DMS53 (cell line): ENCODE measurements around the gene TYMS.
A peak's percentile ranks its signal among the peaks of the same experiment; 100 is the strongest.

ENCODE experiments used
- DNase-seq: peaks from one replicate; lab custom pipeline; 2025; lab: John Stamatoyannopoulos, UW

Gene TYMS

DNA sequence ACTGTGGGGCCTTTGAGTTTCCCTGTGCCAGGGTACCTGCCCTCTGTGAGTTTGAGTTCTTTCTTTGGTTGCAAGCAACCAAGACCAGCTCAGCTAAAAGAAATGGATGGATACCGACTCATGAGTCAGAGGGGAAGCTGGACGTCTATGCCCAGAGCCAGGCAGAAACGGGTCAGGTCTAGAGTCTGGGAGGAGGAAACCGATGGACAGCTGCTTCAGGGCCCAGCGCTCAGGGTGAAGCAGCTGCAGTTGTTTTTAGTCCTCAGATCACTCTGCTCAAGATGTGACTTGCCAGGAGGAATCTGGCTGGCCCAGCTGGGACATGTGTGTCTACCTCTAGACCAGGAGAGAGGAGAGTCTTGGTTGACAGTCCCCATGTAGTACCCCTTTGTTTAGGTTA lies 10.1 kb upstream of the TYMS start:
- DNase-seq: peak; percentile 78

DNA sequence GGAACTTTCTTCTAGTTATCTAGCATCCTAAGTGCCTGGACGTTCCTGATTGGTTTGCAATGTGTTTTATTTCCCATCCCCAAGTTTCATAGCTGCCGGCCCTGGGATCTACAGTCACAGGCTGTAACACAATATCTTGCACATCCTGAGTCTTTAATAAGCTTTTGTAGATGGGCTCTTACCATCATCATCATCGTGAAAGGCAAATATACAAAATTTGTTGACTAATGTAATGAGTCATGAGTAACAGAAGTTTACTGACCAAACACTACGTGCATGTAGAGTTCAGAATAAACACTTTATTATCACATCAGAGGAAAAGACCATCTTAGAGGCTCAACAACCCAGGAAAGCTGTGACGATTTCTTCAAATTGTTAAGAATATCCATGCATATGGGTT lies 8.1 kb upstream of the TYMS start:
- DNase-seq: peak; percentile 96

DNA sequence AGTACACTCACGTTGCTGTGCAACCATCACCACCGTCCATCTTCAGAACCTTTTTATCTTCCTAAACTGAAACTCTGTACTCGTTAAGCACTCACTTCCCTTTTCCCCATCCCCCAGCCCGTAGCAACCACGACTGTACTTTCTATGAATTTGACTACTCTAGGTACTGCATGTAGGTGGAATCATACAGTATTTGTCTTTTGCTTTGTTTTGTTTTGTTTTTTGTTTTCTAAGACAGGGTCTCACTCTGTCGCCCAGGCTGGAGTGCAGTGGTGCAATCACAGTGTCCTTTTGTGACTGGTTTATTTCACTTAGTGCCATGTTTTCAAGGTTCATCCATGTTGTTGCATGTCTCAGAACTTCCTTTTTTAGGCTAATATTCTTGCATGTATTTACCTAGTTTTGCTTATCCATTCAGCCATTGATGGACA lies 7.0 kb upstream of the TYMS start:
- DNase-seq: peak; percentile 84

DNA sequence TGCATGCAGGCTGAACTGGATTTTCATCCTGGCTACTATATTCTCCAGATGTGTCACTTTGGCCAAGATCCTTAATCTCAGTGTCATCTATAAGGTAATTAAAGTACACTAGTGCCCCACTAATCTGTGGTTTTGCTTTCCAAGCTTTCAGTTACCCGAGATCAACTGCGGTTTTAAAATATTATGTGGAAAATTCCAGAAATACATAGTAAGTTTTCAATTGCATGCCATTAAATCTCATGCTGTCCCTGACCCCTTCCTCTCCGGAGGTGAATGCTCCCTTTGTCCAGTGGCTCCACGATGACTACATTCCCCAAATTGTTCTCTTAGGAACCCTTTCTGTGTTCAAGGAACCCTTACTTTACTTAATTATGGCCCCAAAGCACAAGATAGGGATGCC lies 5.3 kb upstream of the TYMS start:
- no peak for DNase-seq

DNA sequence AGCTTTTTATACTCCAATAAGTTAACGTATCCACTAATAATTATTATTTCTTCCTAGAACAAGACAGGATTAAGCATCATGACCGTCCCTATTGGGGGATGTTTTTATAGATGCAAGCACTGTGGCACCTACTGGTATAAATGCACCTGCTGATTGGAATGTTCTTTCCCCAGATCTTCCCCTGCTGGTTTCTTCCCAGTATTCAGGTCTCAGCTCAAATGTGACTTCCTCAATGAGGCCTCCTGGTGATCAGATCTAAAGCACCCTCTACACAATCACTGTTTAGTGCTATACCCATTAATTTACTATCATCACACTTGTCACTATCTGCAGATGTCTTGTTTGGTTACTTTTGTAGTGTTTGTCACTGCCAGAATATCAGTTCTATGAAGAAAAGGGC lies 3.9 kb upstream of the TYMS start:
- no peak for DNase-seq

DNA sequence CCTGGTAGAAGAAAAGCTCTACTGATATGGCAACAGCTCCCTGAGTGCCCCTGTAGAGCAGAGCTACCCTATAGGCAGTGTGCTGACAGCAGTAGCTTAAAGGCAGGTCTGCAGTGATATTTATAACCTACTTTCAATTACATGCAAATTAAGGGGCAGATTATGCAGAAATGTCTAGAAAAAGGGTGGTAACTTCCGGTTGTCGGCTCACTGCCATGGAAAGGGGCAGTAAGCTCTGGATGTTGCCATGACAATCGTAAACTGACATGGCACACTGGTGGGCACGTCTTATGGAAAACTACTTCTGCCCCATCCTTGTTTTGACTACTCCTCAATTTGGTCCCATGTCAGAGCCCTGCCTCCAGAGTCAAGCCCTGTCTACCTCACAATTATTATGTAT lies 2.9 kb upstream of the TYMS start:
- DNase-seq: no peak

DNA sequence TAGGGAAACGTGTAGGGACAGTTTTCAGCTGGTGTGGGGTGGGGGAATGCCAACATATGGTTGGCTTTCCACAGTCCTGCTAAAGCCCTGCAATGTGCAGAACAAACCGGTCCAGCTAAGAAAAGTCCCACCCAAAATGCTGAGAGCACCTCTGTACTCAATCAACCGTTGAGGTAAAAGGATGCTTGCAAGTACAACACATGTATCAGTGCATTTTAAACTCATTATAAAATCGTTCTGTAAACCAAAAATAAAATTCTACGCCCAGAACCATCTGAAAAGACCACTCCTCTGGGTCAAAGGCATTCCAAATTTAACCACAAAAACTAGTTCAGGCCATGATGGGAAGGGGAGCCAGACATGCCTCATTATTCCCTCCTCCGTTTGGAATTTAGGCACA lies 2.0 kb upstream of the TYMS start:
- DNase-seq: no peak

DNA sequence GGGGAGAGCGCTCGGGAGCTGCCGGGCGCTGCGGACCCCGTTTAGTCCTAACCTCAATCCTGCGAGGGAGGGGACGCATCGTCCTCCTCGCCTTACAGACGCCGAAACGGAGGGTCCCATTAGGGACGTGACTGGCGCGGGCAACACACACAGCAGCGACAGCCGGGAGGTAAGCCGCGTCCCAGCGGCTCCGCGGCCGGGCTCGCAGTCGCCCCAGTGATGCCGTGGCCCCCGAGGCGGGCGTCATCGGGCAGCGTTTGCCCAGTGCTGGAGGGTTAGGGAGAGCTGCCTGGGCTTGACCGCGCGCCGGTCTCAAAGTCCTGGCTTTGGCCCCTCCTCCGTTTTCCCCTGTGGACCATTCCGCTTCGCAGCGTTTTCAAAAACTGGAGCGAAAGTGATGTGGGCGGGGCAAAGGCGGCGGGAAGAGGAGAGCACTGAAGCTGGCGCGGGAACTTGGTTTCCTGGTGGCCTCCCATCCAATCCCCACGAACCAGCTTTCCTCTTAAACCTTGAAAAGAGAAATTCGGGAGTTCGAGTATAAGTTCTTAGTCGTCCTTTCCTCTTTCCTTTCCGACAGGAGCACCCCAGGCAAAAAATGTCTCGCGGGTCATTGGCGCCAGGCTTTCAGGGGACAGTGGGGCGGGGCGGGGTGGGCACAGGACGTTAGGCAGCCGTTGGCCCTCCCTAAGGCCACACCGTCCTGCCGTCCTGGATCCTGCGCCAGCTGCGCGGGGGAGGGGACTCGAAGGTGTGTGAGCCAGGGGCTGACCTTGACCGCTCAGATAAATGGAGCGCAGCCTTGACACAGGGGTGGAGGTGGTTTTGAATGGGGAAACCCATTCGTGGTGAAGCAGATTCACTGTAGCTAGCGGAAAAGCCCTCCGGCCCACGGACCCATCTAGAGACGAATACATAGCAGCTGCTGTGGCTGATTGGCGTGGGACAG lies 821 bp downstream of the TYMS start:
- DNase-seq: peak; percentile 99

DNA sequence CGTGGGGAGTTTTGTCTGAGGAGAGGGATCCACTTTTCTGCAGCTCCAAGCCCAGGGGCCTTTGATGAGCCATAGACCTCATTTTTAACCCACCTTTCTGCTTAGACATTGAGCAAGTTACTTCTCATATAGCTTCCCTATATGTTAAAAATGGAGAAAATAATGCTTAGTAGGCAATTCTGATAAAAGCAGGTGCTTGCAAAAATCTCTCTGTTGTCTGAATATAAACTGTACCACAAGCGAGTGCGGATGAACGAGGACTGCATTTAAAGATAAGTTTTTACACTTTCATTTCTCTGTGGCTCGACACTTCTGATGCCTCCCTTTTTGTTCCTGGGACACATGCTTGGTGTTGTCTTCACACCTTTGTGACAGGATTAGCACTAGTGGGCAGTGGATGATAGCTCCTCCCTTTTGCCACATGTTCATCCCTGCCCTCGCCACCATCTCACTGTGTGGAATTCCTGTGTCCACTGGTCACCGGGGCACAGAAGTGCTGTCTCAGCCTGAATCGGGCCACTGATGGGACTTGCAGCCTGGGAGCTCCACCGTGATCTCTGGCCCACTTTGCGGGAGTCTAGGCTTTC lies 1.6 kb downstream of the TYMS start:
- DNase-seq: no peak

DNA sequence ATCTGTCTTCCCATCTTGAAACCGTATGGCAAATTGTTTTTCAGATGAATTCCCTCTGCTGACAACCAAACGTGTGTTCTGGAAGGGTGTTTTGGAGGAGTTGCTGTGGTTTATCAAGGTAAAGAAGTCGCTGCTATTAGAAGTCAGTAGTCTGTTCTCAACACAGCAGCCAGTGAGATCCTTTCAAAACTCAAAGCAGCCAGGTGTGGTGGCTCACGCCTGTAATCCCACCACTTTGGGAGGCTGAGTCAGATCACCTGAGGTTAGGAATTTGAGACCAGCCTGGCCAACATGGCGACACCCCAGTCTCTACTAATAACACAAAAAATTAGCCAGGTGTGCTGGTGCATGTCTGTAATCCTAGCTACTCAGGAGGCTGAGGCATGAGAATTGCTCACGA lies 2.1 kb downstream of the TYMS start:
- no peak for DNase-seq

DNA sequence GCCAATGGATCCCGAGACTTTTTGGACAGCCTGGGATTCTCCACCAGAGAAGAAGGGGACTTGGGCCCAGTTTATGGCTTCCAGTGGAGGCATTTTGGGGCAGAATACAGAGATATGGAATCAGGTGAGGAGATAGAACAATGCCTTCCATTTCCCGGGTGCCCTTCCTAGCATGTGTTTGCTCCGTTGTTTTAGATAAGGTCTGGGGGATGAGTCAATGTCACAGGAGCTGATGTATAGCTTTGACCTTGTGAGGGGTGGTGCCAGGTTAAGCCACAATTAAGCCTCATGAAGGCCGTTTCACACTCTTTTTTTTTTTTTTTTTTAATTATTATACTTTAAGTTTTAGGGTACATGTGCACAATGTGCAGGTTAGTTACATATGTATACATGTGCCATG lies 4.7 kb downstream of the TYMS start:
- no peak for DNase-seq

DNA sequence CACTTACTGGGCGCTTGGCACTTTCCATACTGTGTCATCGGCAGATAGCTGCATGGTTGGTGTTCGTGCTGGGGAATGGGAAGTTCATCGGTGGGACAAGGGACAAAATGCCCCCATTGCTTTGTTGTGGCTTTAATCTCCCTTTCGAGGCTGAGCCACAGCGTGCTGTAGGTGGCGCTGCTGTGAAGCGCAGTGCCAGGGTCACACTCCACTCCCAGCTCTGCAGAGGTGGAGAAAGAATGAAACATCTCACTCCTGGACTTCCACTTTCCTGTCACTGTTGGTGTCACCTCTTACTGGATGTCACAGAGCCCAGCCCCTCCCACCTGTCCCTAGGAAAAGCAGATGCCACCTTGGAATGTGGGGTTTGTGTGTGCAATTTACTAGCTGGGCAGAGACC lies 8.7 kb downstream of the TYMS start:
- DNase-seq: peak; percentile 63

DNA sequence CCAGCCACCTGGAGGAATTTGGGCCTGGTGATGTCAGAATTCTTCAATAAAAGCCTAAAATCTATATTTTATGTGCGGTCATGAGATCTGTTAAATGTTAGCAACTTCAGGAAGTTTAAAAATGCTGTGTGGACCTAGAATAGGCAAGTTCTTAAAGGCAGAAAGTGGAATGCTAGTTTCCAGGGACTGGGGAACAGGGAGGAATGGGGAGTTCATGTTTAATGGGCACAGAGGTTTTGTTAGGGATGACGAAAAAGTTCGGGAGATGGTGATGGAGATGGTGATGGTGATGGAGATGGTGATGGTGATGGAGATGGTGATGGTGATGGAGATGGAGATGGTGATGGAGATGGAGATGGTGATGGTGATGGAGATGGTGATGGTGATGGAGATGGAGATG lies 9.2 kb downstream of the TYMS start:
- DNase-seq: no peak

DNA sequence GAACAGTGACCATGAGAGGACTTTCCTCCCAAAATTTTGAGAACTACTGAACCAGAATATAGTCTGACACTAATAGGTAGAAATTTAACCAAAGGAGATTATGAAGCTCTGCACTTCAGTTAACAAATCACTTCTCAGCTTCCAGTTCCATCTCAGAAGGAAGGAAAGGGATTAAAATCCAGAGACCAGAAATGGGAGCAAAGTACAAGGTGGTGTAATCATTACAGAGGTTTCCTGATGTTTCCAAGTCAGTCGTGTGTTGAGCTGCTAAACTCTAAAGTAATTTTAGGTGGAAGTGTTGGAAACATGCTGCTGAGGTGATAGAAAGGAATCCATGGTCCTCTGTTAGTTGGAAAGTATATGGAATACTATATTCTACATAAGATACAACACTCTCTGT lies 10.8 kb downstream of the TYMS start:
- no peak for DNase-seq

DNA sequence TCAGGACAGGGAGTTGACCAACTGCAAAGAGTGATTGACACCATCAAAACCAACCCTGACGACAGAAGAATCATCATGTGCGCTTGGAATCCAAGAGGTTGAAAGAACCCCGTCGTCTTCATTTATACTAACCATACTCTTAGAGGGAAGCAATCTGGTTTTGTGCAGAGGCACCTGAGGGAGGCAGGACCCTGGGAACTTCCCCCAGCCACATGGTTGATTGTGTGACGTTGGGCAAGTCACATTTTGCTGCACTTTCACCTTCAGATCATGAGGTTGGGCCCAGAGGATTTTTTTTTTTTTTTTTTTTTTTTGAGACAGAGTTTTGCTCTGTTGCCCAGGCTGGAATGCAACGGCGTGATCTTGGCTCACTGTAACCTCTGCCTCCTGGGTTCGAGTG lies 11.6 kb downstream of the TYMS start:
- DNase-seq: no peak

DNA sequence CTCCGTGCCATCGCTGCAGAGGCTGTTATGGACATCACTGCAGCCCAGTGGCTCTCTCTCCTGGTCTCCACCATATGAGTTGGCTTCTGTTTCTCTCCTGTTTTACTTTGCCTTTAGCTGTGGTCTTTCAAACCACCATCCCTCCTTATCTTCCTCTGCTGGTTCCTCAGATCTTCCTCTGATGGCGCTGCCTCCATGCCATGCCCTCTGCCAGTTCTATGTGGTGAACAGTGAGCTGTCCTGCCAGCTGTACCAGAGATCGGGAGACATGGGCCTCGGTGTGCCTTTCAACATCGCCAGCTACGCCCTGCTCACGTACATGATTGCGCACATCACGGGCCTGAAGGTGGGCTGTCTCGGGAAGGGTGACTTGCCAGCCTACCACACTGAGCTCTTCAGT lies 13.1 kb downstream of the TYMS start:
- no peak for DNase-seq

DNA sequence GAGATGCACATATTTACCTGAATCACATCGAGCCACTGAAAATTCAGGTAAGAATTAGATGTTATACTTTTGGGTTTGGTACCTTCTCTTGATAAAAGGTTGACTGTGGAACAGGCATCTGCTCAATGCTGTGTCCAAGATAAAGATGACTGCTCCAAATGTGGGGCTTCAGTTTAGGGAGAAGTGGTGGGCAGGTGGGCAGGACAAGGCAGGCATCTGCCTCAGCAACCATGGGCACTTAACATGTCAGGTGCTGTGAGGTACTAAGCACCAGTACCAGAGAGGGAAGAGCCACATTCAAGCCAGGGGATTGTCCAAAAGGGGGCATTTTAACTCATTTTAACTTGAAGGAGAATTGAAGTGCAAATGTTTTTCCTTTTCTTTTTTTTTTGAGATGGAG lies 14.0 kb downstream of the TYMS start:
- no peak for DNase-seq

DNA sequence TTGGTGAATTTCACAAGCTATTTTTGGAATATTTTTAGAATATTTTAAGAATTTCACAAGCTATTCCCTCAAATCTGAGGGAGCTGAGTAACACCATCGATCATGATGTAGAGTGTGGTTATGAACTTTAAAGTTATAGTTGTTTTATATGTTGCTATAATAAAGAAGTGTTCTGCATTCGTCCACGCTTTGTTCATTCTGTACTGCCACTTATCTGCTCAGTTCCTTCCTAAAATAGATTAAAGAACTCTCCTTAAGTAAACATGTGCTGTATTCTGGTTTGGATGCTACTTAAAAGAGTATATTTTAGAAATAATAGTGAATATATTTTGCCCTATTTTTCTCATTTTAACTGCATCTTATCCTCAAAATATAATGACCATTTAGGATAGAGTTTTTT lies 15.9 kb downstream of the TYMS start:
- no peak for DNase-seq

DNA sequence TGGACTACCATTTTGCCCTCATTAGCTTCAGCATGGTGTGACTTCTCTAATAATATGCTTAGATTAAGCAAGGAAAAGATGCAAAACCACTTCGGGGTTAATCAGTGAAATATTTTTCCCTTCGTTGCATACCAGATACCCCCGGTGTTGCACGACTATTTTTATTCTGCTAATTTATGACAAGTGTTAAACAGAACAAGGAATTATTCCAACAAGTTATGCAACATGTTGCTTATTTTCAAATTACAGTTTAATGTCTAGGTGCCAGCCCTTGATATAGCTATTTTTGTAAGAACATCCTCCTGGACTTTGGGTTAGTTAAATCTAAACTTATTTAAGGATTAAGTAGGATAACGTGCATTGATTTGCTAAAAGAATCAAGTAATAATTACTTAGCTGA lies 16.3 kb downstream of the TYMS start:
- no peak for DNase-seq

DNA sequence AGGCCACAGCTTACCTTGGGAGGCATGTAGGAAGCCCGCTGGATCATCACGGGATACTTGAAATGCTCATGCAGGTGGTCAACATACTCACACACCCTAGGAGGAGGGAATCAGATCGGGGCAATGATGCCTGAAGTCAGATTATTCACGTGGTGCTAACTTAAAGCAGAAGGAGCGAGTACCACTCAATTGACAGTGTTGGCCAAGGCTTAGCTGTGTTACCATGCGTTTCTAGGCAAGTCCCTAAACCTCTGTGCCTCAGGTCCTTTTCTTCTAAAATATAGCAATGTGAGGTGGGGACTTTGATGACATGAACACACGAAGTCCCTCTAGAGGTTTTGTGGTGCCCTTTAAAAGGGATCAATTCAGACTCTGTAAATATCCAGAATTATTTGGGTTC lies 17.9 kb downstream of the TYMS start:
- DNase-seq: no peak

DNA sequence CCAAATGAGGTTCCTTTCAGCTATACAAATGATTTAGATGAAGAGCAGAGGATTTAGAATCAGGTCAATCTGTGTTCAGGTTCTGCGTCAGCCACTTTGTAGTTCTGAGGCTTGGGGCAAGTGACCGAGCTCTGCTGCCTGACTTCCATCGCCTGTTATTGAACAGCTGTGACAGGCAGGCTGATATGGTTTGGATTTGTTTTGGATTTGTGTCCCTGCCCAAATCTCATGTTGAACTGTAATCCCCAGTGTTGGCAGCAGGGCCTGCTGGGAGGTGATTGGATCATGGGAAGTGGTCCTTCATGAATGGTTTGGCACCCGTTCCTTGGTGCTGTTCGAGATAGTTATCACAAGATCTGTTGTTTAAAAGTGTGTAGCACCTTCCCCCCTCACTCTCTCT lies 18.6 kb downstream of the TYMS start:
- DNase-seq: no peak

DNA sequence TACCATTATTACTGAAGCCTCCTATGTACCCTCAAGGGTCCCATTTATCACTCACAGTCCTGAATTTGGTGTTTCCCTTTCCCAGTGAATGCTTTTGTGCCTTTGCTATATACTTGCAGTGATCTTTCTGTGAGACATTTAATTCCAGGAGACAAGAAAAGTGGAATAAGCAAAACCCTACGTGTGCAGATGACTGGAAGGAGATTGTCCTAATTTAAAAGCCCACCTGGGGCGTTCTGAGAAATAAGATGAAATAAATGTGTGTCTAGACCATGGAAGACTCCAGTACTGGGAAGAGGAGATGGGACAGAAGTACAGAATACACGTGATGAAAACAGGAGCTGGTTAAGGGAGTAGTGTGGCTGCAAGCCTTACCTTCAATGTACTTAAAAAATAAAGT lies 19.3 kb downstream of the TYMS start:
- DNase-seq: no peak

DNA sequence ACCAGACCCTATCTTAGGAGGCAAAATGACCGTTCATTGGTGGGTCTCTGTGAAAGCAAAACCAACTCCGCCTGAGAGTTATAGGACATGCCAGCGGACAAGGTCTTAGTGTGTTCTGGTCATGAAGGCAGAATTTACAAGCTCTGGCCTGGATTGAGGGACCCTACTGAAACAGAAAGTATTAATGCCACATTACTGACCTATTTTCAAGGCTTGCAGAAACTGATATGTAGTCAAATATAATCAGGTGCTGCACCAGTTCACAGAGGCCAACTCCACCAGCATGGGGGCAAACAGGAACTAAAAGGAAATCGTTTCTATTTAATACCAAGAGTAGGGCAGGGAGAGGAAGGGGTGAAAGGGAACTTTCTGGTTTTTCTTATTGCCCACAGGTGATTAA lies 19.7 kb downstream of the TYMS start:
- no peak for DNase-seq

DNA sequence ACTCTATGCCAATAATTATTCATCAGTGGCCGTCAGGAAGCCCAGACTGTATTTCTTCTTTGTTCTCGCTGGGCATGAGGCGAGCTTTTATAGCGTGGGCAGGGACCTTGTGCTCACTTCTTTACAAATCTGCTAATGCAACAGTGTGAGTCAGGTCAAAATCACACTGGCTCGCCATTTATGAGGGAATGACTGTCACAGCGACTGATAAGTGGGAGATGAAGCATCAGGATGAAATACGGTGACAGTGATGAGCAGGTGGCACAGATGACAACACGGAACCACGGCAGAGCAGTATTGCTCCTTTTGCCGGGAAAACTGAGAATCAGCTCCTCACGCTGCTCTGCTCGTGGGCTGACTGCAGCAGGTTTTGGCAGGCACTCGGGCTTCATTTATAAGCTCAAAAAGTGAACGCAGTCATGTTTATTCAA lies 20.5 kb downstream of the TYMS start:
- no peak for DNase-seq
